ENCODE measurements around the gene ARHGEF1.

Gene ARHGEF1

GRCh38 chr19:41951686-41952172 lies 68.7 kb downstream of the ARHGEF1 start:
- DNase-seq (ENCODE audit: extremely low read depth, low read depth) = no peak
- no peak overlapping the region for H3K4me3 ChIP-seq (replicated peaks; ENCODE audit: low read depth, low read length)
- TF ChIP-seq CTCF (IDR thresholded peaks at IDR 0.05; ENCODE audit: low read depth, low read length, missing control alignments) = peak; percentile 98

- H3K4me3 ChIP-seq (replicated peaks; ENCODE audit: low read depth, low read length) = no peak overlapping the region
- DNase-seq (ENCODE audit: extremely low read depth, low read depth) = no peak
Observed at GRCh38 chr19:41955521-41955920, 72.5 kb downstream of the ARHGEF1 start.

GRCh38 chr19:41956621-41957020 lies 73.6 kb downstream of the ARHGEF1 start:
- no peak overlapping the region for H3K4me3 ChIP-seq (replicated peaks; ENCODE audit: low read depth, low read length)
- no peak for DNase-seq (ENCODE audit: extremely low read depth, low read depth)
- TF ChIP-seq CTCF (IDR thresholded peaks at IDR 0.05; ENCODE audit: low read depth, low read length, missing control alignments) = no peak

More at GRCh38 chr19:41955521-41955920, 72.5 kb downstream of the ARHGEF1 start:
- TF ChIP-seq CTCF (IDR thresholded peaks at IDR 0.05; ENCODE audit: low read depth, low read length, missing control alignments) = no peak
